GM12891 (cell line): ENCODE results near the gene HYAL3.

Experiments
- POLR2A ChIP-seq: IDR thresholded peaks from 2 replicates; pipeline ENCODE4 v1.6.1; 2011; ENCODE audit warnings: low read depth, low read length, control low read depth
- POLR2AphosphoS5 ChIP-seq: IDR thresholded peaks from 2 replicates; pipeline ENCODE4 v1.6.1; 2011; ENCODE audit warnings: low read depth, low read length, control low read depth

GRCh38 chr3:50298836-50299637 is at the start of gene HYAL3, which contains the start of gene NAA80:
- TF ChIP-seq POLR2A (peak; percentile 88), POLR2AphosphoS5 (peak; percentile 86)
